Upper lobe of left lung (tissue), 6 donors: Measurements from ENCODE around the gene C16orf74. TPM values are rescaled to one million over a fixed set of nuclear protein-coding genes. Genes with fewer than 3 reads are reported as not detected.

Source experiments
- ATAC-seq, 2 donors: fragments of 200-7000 bp; cut with Tn5 transposase; one replicate each; pipeline ENCODE4 v1.9.1; 2022; ENCODE audit warnings: mild to moderate bottlenecking in 2 of 2, moderate library complexity in 2 of 2; ENCODE audit not compliant: low FRiP score in 2 of 2
- DNase-seq, 2 donors: peaks; one replicate each; pipeline ENCODE4 v3.0.0-alpha.2; 2019 to 2020
- H3K27ac ChIP-seq, 4 donors: fragments of 200-600 bp; sonication (generic); one replicate each; pipeline ENCODE4 v1.5.1; 2016 to 2019
- H3K27me3 ChIP-seq, 4 donors: fragments of 200-600 bp; sonication (generic); one replicate each; pipeline ENCODE4 v1.5.1; 2017 to 2019
- H3K36me3 ChIP-seq, 4 donors: fragments of 200-600 bp; sonication (generic); one replicate each; pipeline ENCODE4 v1.5.1; 2016 to 2019
- H3K4me1 ChIP-seq, 4 donors: fragments of 200-600 bp; sonication (generic); one replicate each; pipeline ENCODE4 v1.5.1; 2018 to 2019
- H3K4me3 ChIP-seq, 4 donors: fragments of 200-600 bp; sonication (generic); one replicate each; pipeline ENCODE4 v1.5.1; 2017 to 2019; ENCODE audit warnings: mild to moderate bottlenecking in 2 of 4, moderate library complexity in 1 of 4
- H3K9me3 ChIP-seq, 4 donors: fragments of 200-600 bp; sonication (generic); one replicate each; pipeline ENCODE4 v1.5.1; 2018 to 2019
- EP300 ChIP-seq, 4 donors: sonication (generic); formaldehyde crosslinking; IDR thresholded peaks; one replicate each; pipeline ENCODE4 v1.5.1; 2017; ENCODE audit warnings: antibody characterized with exemption in 4 of 4, control low read depth in 2 of 4
- POLR2A ChIP-seq, 4 donors: fragments of 450-650 bp; IDR thresholded peaks; one replicate each; pipeline ENCODE4 v1.5.1; 2016 to 2017; ENCODE audit warnings: antibody characterized with exemption in 4 of 4, mild to moderate bottlenecking in 2 of 4
- POLR2AphosphoS5 ChIP-seq, 2 donors: sonication (generic); formaldehyde crosslinking; IDR thresholded peaks; one replicate each; pipeline ENCODE4 v1.5.1; 2017; ENCODE audit warnings: antibody characterized with exemption in 2 of 2
- WGBS, 2 donors: methylation state at CpG; one replicate each; pipeline ENCODE4 v1.1.5; 2017 to 2018; 5-methylcytosine and 5-hydroxymethylcytosine counted together
- total RNA-seq, 6 donors: library from RNA; depleted of rRNA in 4 of 6; stranded (reverse); fragments of >200 nt in 4 of 6; gene quantifications; one replicate each; pipeline versions ENCODE4 v1.1.0 to v1.2.1, GENCODE V29; 2016 to 2021
- TF ChIP-seq, protein P1 (sequence below), 6 experiments: fragments of 450-650 bp in 4 of 6; fragments of 200-600 bp in 2 of 6; sonication (generic) in 2 of 6; IDR thresholded peaks; one replicate each; pipeline ENCODE4 v1.5.1; 2016 to 2019; ENCODE audit warnings: antibody characterized with exemption in 6 of 6
- donor health status: DM: no; HTN: no; CAD: no; lungs with moderate emphysema.
- donor health status: DM: no; HTN: yes; CAD: no; lungs with severe emphysema.

The C16orf74 gene
- total RNA-seq, 6 donors from 2014 or later = 1.2 to 6.3 (median 4.1) TPM; not detected in 1

DNA sequence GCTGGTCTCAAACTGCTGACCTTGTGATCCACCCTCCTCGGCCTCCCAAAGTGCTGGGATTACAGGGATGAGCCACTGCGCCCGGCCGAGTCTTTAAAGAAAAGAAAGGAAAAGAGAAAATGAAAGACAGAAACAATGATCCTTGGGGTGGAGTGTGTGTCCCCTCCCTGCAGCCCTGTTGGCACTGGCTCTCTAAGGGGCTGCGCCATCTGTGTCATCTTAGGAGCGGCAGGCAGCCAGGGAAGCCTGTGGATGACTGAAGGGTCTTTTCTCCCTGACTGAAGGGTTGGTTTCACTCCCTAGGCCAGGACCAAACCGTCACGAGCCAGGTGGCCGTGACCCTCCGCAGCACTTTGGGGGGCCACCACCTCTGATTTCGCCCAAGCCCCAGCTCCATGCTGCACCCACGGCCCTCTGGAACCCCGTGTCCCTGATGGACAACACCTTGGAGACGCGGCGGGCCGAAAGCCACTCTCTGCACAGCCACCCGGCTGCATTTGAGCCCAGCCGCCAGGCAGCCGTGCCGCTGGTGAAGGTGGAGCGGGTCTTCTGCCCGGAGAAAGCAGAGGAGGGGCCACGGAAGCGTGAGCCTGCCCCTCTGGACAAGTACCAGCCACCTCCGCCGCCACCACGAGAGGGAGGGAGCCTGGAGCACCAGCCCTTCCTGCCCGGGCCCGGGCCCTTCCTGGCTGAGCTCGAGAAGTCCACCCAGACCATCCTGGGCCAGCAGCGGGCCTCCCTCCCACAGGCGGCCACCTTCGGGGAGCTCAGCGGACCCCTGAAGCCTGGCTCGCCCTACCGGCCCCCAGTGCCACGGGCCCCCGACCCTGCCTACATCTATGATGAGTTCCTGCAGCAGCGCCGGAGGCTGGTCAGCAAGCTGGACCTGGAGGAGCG, 89.8 kb downstream of the C16orf74 start:
- no peak for ATAC-seq
- no peak overlapping the region for H3K4me3 ChIP-seq
- WGBS, 2 donors = 87 to 93% methylated on average over 16 to 40 of the region's 42 CpGs

DNA sequence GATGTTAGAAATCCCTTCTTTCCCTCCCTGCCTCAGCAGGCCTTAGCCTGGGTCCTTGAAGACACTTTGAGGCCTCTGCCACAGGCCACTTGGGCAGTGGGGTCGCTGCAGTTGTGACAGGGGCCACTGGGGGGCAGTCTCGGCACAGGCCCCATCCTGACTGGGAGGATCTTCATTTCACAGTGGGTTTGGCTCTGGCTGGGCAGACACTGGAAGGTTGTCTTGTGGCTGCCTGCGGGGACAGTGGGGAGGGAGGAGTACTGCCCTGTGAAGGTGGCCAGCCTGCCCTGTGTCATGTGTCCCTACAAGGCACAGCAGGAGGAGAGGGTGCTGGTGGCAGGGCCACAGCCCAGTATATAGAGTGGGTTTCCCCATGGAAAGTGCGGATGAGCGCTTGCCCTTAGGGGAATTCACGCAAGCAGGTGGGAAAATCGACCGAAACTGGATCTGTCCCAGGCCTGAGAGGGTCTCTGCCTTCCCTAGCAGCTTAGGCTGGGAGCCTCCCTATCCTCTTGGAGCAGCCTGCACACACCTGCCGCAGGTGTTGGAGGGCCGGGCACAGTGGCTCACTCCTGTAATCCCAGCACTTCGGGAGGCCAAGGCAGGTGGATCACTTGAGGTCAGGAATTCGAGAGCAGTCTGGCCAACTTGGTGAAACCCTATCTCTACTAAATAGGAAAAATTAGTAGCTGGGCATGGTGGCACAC, 90.9 kb downstream of the C16orf74 start:
- peak; percentile 54 to 90 for DNase-seq
- peak; percentile 48 to 62 for ATAC-seq
- Histone ChIP-seq H3K4me1 (peaks cover 2 to 29% (median 8%) of the 10 kb centered on the region in 4 donors), H3K27ac (peak overlapping the region in 1 of 4 donors; percentile 18), H3K9me3 (no peaks in the 10 kb centered on the region), H3K27me3 (no peaks in the 10 kb centered on the region), H3K4me3 (no peak overlapping the region), H3K36me3 (peaks cover 55 to 98% (median 85%) of the 10 kb centered on the region in 4 donors)
- WGBS, 2 donors = 73 to 77% methylated on average over 7 to 12 of the region's 12 CpGs
- TF ChIP-seq EP300 (IDR thresholded peaks at IDR 0.05) (no peak), POLR2AphosphoS5 (IDR thresholded peaks at IDR 0.05) (no peak)
- TF ChIP-seq, protein P1, sequence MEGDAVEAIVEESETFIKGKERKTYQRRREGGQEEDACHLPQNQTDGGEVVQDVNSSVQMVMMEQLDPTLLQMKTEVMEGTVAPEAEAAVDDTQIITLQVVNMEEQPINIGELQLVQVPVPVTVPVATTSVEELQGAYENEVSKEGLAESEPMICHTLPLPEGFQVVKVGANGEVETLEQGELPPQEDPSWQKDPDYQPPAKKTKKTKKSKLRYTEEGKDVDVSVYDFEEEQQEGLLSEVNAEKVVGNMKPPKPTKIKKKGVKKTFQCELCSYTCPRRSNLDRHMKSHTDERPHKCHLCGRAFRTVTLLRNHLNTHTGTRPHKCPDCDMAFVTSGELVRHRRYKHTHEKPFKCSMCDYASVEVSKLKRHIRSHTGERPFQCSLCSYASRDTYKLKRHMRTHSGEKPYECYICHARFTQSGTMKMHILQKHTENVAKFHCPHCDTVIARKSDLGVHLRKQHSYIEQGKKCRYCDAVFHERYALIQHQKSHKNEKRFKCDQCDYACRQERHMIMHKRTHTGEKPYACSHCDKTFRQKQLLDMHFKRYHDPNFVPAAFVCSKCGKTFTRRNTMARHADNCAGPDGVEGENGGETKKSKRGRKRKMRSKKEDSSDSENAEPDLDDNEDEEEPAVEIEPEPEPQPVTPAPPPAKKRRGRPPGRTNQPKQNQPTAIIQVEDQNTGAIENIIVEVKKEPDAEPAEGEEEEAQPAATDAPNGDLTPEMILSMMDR (IDR thresholded peaks at IDR 0.05) = peak; percentile 68 to 84 (median 80)

More for the DNA sequence above, 89.8 kb downstream of the C16orf74 start:
- peak in 1 of 2 donors; percentile 82 for DNase-seq
- Histone ChIP-seq H3K27ac (no peak overlapping the region), H3K36me3 (peaks cover 57 to 98% (median 85%) of the 10 kb centered on the region in 4 donors), H3K9me3 (no peaks in the 10 kb centered on the region), H3K4me1 (peaks cover 2 to 29% (median 8%) of the 10 kb centered on the region in 4 donors), H3K27me3 (no peaks in the 10 kb centered on the region)
- TF ChIP-seq EP300 (IDR thresholded peaks at IDR 0.05) = no peak
- no peak for TF ChIP-seq POLR2A (IDR thresholded peaks at IDR 0.05)
- no peak for TF ChIP-seq POLR2AphosphoS5 (IDR thresholded peaks at IDR 0.05)
- TF ChIP-seq, protein P1 (IDR thresholded peaks at IDR 0.05) = no peak

DNA sequence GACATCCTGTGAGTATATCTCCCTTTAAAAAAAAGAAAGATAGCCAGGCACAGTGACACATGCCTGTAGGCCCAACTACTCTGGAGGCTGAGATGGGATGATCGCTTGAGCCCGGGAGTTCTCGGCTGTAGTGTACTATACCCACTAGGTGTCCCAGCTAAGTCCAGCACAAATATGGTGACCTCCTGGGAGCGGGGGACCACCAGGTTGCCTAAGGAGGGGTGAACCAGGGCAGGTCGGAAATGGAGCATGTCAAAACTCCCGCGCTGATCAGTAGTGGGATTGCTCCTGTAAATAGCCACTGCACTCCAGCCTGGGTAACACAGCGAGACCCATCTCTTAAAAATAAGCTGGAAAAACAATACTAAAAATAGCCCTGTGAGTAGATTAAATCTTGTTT, 91.6 kb downstream of the C16orf74 start:
- 87 to 90% methylated on average over 5 to 8 of the region's 8 CpGs for WGBS, 2 donors
- peaks cover 53 to 98% (median 85%) of the 10 kb centered on the region in 4 donors for H3K36me3 ChIP-seq

DNA sequence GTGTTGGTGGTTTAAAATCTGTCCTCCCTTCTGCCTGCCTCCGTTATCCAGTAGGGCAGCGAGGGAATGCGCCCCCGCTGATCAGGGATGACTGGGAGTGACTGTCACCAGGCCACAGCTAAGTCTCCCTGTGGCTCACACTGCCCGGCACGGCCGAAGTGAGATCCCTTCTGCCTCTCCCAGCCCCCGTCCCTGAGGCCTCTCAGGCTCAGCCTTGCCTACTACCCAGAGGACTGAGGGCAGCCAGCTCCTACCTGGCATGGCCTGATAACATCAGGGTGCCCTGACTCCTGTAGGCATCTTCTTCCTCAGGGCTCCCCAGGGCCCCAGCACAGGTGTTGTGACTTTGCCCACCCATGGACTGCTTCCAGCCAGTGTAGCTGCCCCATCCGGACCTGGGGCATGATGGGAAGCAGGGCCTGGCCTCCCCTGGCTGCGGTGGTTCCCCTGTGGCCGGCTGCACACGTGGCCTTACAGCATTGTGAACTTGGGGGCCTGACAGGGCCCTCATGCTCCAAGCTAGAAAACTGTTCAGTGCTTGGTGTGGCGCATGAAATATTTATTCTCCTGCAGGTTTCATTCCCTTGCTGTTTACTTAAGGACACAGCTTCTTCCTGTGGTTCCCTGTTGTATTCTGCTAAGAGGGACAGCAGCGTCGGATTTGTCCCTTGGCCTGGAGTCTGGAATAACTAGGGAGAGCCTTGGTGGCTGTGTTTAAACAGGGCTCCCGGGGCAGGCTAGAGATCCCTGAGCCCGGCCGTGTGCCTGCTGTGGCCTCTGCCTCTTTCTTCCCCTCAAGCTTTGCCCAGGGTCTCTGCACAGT, 92.2 kb downstream of the C16orf74 start:
- Histone ChIP-seq H3K9me3 (no peaks in the 10 kb centered on the region), H3K4me3 (no peak overlapping the region), H3K27me3 (no peaks in the 10 kb centered on the region), H3K27ac (peak overlapping the region in 1 of 4 donors; percentile 13), H3K36me3 (peaks cover 47 to 98% (median 84%) of the 10 kb centered on the region in 4 donors), H3K4me1 (peaks cover 2 to 34% (median 10%) of the 10 kb centered on the region in 4 donors)
- ATAC-seq (no peak), DNase-seq (peak in 1 of 2 donors; percentile 54)
- TF ChIP-seq POLR2AphosphoS5 (IDR thresholded peaks at IDR 0.05) (no peak), EP300 (IDR thresholded peaks at IDR 0.05) (no peak), POLR2A (IDR thresholded peaks at IDR 0.05) (no peak)
- TF ChIP-seq, protein P1 (IDR thresholded peaks at IDR 0.05) = no peak
- 74 to 81% methylated on average over 11 to 16 of the region's 18 CpGs for WGBS, 2 donors

More for the DNA sequence above, 91.6 kb downstream of the C16orf74 start:
- no peak for ATAC-seq
- TF ChIP-seq EP300 (IDR thresholded peaks at IDR 0.05) = no peak
- peak in 1 of 4 donors; percentile 10 for TF ChIP-seq POLR2A (IDR thresholded peaks at IDR 0.05)
- Histone ChIP-seq H3K9me3 (no peaks in the 10 kb centered on the region), H3K4me1 (peaks cover 2 to 29% (median 8%) of the 10 kb centered on the region in 4 donors), H3K27ac (peak overlapping the region in 2 of 4 donors; percentile 13 to 18), H3K4me3 (no peak overlapping the region), H3K27me3 (no peaks in the 10 kb centered on the region)
- DNase-seq = no peak
